Lung (tissue), 12 donors: Measurements from ENCODE around the gene NQO2. TPM values are rescaled to one million over a fixed set of nuclear protein-coding genes. Genes with fewer than 3 reads are reported as not detected.

Source experiments
- ATAC-seq: fragments of 200-7000 bp; cut with Tn5 transposase; one replicate; pipeline ENCODE4 v1.9.1; 2020; ENCODE audit warnings: moderate number of reproducible peaks; ENCODE audit not compliant: insufficient read depth, low FRiP score
- DNase-seq, 3 donors: peaks; one replicate each; pipeline ENCODE4 v3.0.0-alpha.2; 2013 to 2017
- H3K27ac ChIP-seq, 2 donors: one replicate each; pipeline ENCODE4 v1.5.1; 2013; ENCODE audit warnings: mild to moderate bottlenecking in 2 of 2, moderate library complexity in 2 of 2, control low read depth in 1 of 2, inconsistent platforms in 1 of 2, low read depth in 1 of 2, low read length in 1 of 2
- H3K27me3 ChIP-seq, 3 donors: one replicate each; pipeline ENCODE4 v1.5.1; 2013; ENCODE audit warnings: low read length in 2 of 3; ENCODE audit not compliant: control insufficient read depth in 3 of 3, insufficient read depth in 3 of 3
- H3K36me3 ChIP-seq, 4 donors: one replicate each; pipeline ENCODE4 v1.5.1; 2013; ENCODE audit warnings: low read length in 4 of 4, mild to moderate bottlenecking in 1 of 4, moderate library complexity in 1 of 4; ENCODE audit not compliant: control insufficient read depth in 4 of 4, insufficient read depth in 4 of 4
- H3K4me1 ChIP-seq, 5 donors: one replicate each; pipeline ENCODE4 v1.5.1; 2013; ENCODE audit warnings: low read length in 5 of 5, mild to moderate bottlenecking in 2 of 5, moderate library complexity in 1 of 5; ENCODE audit not compliant: control insufficient read depth in 5 of 5, insufficient read depth in 5 of 5
- H3K4me3 ChIP-seq: one replicate; pipeline ENCODE4 v1.5.1; 2013; ENCODE audit warnings: mild to moderate bottlenecking, control low read depth, moderate library complexity
- H3K9ac ChIP-seq, 2 donors: one replicate each; pipeline ENCODE4 v1.5.1; 2013; ENCODE audit warnings: low read length in 2 of 2, control low read depth in 1 of 2; ENCODE audit not compliant: insufficient read depth in 1 of 2
- H3K9me3 ChIP-seq, 4 donors: one replicate each; pipeline ENCODE4 v1.5.1; 2013; ENCODE audit warnings: low read length in 3 of 4, mild to moderate bottlenecking in 1 of 4, moderate library complexity in 1 of 4; ENCODE audit not compliant: control insufficient read depth in 4 of 4, insufficient read depth in 3 of 4
- CTCF ChIP-seq: IDR thresholded peaks from 2 replicates; pipeline ENCODE4 v1.5.1; 2012; ENCODE audit warnings: mild to moderate bottlenecking; ENCODE audit errors: control extremely low read depth, extremely low read depth
- WGBS, 2 donors: extraction: QIAGEN DNeasy Blood & Tissue Kit; methylation state at CpG; one replicate each; pipeline ENCODE4 v1.1.7; 2013; 5-methylcytosine and 5-hydroxymethylcytosine counted together
- polyA plus RNA-seq, 2 donors: library from polyadenylated mRNA; stranded (reverse); fragments of 200-250 nt; gene quantifications; one replicate each; pipeline ENCODE4 v1.2.1, GENCODE V29; 2013
- total RNA-seq, 2 donors: library from RNA; depleted of rRNA in 1 of 2; stranded (reverse); fragments of >200 nt in 1 of 2; gene quantifications; one replicate each; pipeline ENCODE4 v1.2.1, GENCODE V29; 2014 to 2021
- donor health status: control.
- donor health status: control.
- donor health status: Bipolar disorder and iron deficiency.
- donor health status: healthy.
- donor health status: DM: yes; HTN: yes; CAD: no.

The NQO2 gene
- total and polyA plus RNA-seq, 4 donors, result 9.4 to 47.1 (median 43.1) TPM

- ATAC-seq, result no peak
- H3K9me3 ChIP-seq, result no peaks in the 10 kb centered on the region
- DNase-seq, result no peak
- H3K27ac ChIP-seq, result no peak overlapping the region
- peaks cover 0 to 4% (median 0%) of the 10 kb centered on the region in 4 donors for H3K36me3 ChIP-seq
- no peak for TF ChIP-seq CTCF
- H3K9ac ChIP-seq, result no peak overlapping the region
- H3K4me3 ChIP-seq, result no peak overlapping the region
- WGBS, 2 donors, result 86 to 92% methylated on average over 17 of the region's 17 CpGs
- no peaks in the 10 kb centered on the region for H3K27me3 ChIP-seq
- peaks cover 0 to 34% (median 12%) of the 10 kb centered on the region in 5 donors for H3K4me1 ChIP-seq
These were observed 34.7 kb upstream of the NQO2 start for GRCh38 chr6:2964793-2965505.

- ATAC-seq (no peak), DNase-seq (no peak)
- Histone ChIP-seq H3K9me3 (no peaks in the 10 kb centered on the region), H3K27ac (peak overlapping the region in 1 of 2 donors; percentile 56), H3K4me1 (peaks cover 3 to 26% (median 14%) of the 10 kb centered on the region in 5 donors), H3K9ac (no peak overlapping the region), H3K4me3 (no peak overlapping the region), H3K27me3 (no peaks in the 10 kb centered on the region), H3K36me3 (peaks cover 0 to 4% (median 0%) of the 10 kb centered on the region in 4 donors)
- 92 to 94% methylated on average over 9 of the region's 9 CpGs for WGBS, 2 donors
- no peak for TF ChIP-seq CTCF
These were observed 33.3 kb upstream of the NQO2 start for GRCh38 chr6:2966347-2966746.

GRCh38 chr6:2967936-2968335, 31.8 kb upstream of the NQO2 start:
- Histone ChIP-seq H3K36me3 (peaks cover 0 to 4% (median 0%) of the 10 kb centered on the region in 4 donors), H3K27ac (no peak overlapping the region), H3K27me3 (no peaks in the 10 kb centered on the region), H3K9ac (no peak overlapping the region), H3K4me3 (no peak overlapping the region), H3K9me3 (no peaks in the 10 kb centered on the region), H3K4me1 (peaks cover 3 to 18% (median 9%) of the 10 kb centered on the region in 5 donors)
- ATAC-seq (no peak), DNase-seq (no peak)
- no peak for TF ChIP-seq CTCF
- WGBS, 2 donors, result 96 to 97% methylated on average over 7 of the region's 7 CpGs
